Body of pancreas (tissue), 4 donors: ENCODE results near the gene RGS6.

Source experiments
- CTCF ChIP-seq, 7 experiments: fragments of 450-650 bp in 4 of 7; fragments of 200-600 bp in 3 of 7; sonication (generic) in 3 of 7; IDR thresholded peaks; one replicate each; pipeline ENCODE4 v1.5.1; 2016 to 2019; ENCODE audit warnings: antibody characterized with exemption in 7 of 7
- POLR2A ChIP-seq, 3 donors: fragments of 450-650 bp; IDR thresholded peaks; one replicate each; pipeline ENCODE4 v1.6.1; 2016; ENCODE audit warnings: antibody characterized with exemption in 3 of 3, mild to moderate bottlenecking in 2 of 3

- TF ChIP-seq CTCF (IDR thresholded peaks at IDR 0.05), result no peak
- no peak for TF ChIP-seq POLR2A (IDR thresholded peaks at IDR 0.05)
These were observed 233.0 kb downstream of the RGS6 start for GRCh38 chr14:72165229-72165698.
